NT2/D1 (cell line): ENCODE results near the gene SPOPL.

Experiments used
- SUZ12 ChIP-seq: IDR thresholded peaks from 2 replicates; pipeline ENCODE4 v1.6.1; 2011; ENCODE audit not compliant: insufficient read length, insufficient read depth; ENCODE audit errors: extremely low read depth
- YY1 ChIP-seq: IDR thresholded peaks from 2 replicates; pipeline ENCODE4 v1.6.1; 2011; ENCODE audit not compliant: insufficient read length, insufficient read depth

GRCh38 chr2:138454761-138455160, 46.8 kb upstream of the SPOPL start:
- TF ChIP-seq SUZ12 (no peak), YY1 (no peak)
